ENCODE results near the gene DENND4A. TPM values are rescaled to one million over a fixed set of nuclear protein-coding genes. Genes with fewer than 3 reads are reported as not detected.

DENND4A gene
- total and polyA plus RNA-seq, 9 of the 15 experiments (the other 6 are each of a cell fraction or from before 2014, with no cell fraction given): 6.8 to 32.3 (median 19.9) TPM

- no peak for TF ChIP-seq SMAD2 (IDR thresholded peaks at IDR 0.05; ENCODE audit: low read depth, low read length)
- TF ChIP-seq, protein P1, sequence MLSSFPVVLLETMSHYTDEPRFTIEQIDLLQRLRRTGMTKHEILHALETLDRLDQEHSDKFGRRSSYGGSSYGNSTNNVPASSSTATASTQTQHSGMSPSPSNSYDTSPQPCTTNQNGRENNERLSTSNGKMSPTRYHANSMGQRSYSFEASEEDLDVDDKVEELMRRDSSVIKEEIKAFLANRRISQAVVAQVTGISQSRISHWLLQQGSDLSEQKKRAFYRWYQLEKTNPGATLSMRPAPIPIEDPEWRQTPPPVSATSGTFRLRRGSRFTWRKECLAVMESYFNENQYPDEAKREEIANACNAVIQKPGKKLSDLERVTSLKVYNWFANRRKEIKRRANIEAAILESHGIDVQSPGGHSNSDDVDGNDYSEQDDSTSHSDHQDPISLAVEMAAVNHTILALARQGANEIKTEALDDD (IDR thresholded peaks at IDR 0.05): peak; percentile 83
- peak; percentile 50; the same call in 1 of the 2 replicates for TF ChIP-seq AFF4 (CRISPR knock-in tag; IDR thresholded peaks at IDR 0.05)
- TF ChIP-seq, protein P2, sequence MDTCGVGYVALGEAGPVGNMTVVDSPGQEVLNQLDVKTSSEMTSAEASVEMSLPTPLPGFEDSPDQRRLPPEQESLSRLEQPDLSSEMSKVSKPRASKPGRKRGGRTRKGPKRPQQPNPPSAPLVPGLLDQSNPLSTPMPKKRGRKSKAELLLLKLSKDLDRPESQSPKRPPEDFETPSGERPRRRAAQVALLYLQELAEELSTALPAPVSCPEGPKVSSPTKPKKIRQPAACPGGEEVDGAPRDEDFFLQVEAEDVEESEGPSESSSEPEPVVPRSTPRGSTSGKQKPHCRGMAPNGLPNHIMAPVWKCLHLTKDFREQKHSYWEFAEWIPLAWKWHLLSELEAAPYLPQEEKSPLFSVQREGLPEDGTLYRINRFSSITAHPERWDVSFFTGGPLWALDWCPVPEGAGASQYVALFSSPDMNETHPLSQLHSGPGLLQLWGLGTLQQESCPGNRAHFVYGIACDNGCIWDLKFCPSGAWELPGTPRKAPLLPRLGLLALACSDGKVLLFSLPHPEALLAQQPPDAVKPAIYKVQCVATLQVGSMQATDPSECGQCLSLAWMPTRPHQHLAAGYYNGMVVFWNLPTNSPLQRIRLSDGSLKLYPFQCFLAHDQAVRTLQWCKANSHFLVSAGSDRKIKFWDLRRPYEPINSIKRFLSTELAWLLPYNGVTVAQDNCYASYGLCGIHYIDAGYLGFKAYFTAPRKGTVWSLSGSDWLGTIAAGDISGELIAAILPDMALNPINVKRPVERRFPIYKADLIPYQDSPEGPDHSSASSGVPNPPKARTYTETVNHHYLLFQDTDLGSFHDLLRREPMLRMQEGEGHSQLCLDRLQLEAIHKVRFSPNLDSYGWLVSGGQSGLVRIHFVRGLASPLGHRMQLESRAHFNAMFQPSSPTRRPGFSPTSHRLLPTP (IDR thresholded peaks at IDR 0.05; ENCODE audit: borderline replicate concordance, extremely low read depth, insufficient read length): no peak
- no peak for TF ChIP-seq SIRT6 (IDR thresholded peaks at IDR 0.05; ENCODE audit: low read depth, low read length)
- no peak for TF ChIP-seq RBM25 (IDR thresholded peaks at IDR 0.05; ENCODE audit: low read depth, low read length, severe bottlenecking)
- TF ChIP-seq FIP1L1 (IDR thresholded peaks at IDR 0.05; ENCODE audit: low read depth, low read length, poor library complexity, severe bottlenecking): no peak
- no peak for TF ChIP-seq MTF1 (CRISPR knock-in tag; IDR thresholded peaks at IDR 0.05; ENCODE audit: borderline replicate concordance)
- TF ChIP-seq MYC (IDR thresholded peaks at IDR 0.05; ENCODE audit: low read depth, low read length): peak; percentile 59
- TF ChIP-seq MYC (CRISPR knock-in tag; IDR thresholded peaks at IDR 0.05; ENCODE audit: borderline replicate concordance, low read depth): no peak
- no peak for TF ChIP-seq SUPT5H (IDR thresholded peaks at IDR 0.05)
- no peak for TF ChIP-seq NELFE (IDR thresholded peaks at IDR 0.05; ENCODE audit: insufficient read depth, insufficient read length)
- no peak for TF ChIP-seq EWSR1 (IDR thresholded peaks at IDR 0.05; ENCODE audit: borderline replicate concordance, low read depth, partially characterized antibody)
- no peak for TF ChIP-seq SRSF3 (IDR thresholded peaks at IDR 0.05; ENCODE audit: insufficient read depth, low read length)
- TF ChIP-seq JUN (IDR thresholded peaks at IDR 0.05; ENCODE audit: borderline replicate concordance, low read depth, low read length): no peak
- TF ChIP-seq JUN (CRISPR knock-in tag; IDR thresholded peaks at IDR 0.05; ENCODE audit: borderline replicate concordance): no peak
- TF ChIP-seq ZNF696 (CRISPR knock-in tag; conservative IDR thresholded peaks at IDR 0.05): no peak
- TF ChIP-seq ZNF436 (CRISPR knock-in tag; IDR thresholded peaks at IDR 0.05): no peak
Measured at GRCh38 chr15:65791335-65792137, 557 bp downstream of the DENND4A start (continued).
